Suprapubic skin (tissue), 4 donors: ENCODE measurements around the gene MAP3K8. TPM values are rescaled to one million over a fixed set of nuclear protein-coding genes. Genes with fewer than 3 reads are reported as not detected.

Experiments used
- DNase-seq, 2 donors: peaks; one replicate each; pipeline ENCODE4 v3.0.0-alpha.2; 2019; ENCODE audit warnings: low spot score in 2 of 2
- H3K27ac ChIP-seq: fragments of 200-600 bp; sonication (generic); one replicate; pipeline ENCODE4 v1.5.1; 2019
- H3K27me3 ChIP-seq: fragments of 200-600 bp; sonication (generic); one replicate; pipeline ENCODE4 v1.5.1; 2019
- H3K36me3 ChIP-seq: fragments of 200-600 bp; sonication (generic); one replicate; pipeline ENCODE4 v1.5.1; 2019
- H3K4me1 ChIP-seq: fragments of 200-600 bp; sonication (generic); one replicate; pipeline ENCODE4 v1.5.1; 2019
- H3K4me3 ChIP-seq: fragments of 200-600 bp; sonication (generic); one replicate; pipeline ENCODE4 v1.5.1; 2019; ENCODE audit warnings: mild to moderate bottlenecking
- H3K9me3 ChIP-seq: fragments of 200-600 bp; sonication (generic); one replicate; pipeline ENCODE4 v1.5.1; 2019
- CTCF ChIP-seq, 2 donors: fragments of 200-600 bp in 1 of 2; fragments of 450-650 bp in 1 of 2; sonication (generic) in 1 of 2; IDR thresholded peaks; one replicate each; pipeline ENCODE4 v1.5.1; 2016 to 2019; ENCODE audit warnings: antibody characterized with exemption in 2 of 2, mild to moderate bottlenecking in 1 of 2, moderate library complexity in 1 of 2
- EP300 ChIP-seq: sonication (generic); formaldehyde crosslinking; IDR thresholded peaks from one replicate; pipeline ENCODE4 v1.6.1; 2017; ENCODE audit warnings: antibody characterized with exemption
- POLR2A ChIP-seq, 2 donors: fragments of 450-650 bp; IDR thresholded peaks; one replicate each; pipeline ENCODE4 v1.6.1; 2017; ENCODE audit warnings: antibody characterized with exemption in 2 of 2, mild to moderate bottlenecking in 2 of 2, moderate library complexity in 2 of 2
- POLR2AphosphoS5 ChIP-seq, 3 donors: sonication (generic); formaldehyde crosslinking; IDR thresholded peaks; one replicate each; pipeline ENCODE4 v1.6.1; 2017; ENCODE audit warnings: antibody characterized with exemption in 3 of 3
- WGBS: methylation state at CpG from one replicate; pipeline ENCODE4 v1.1.5; 2018; 5-methylcytosine and 5-hydroxymethylcytosine counted together
- total RNA-seq, 4 donors: library from RNA; depleted of rRNA; stranded (reverse); fragments of >200 nt; gene quantifications; one replicate each; pipeline ENCODE4 v1.1.0, GENCODE V29; 2016

Gene MAP3K8
- 10 to 100 TPM; 21.9 to 56.4 (median 54.2) TPM for total RNA-seq

GRCh38 chr10:30433730-30434272 is at the start of gene MAP3K8:
Gene MAP3K8, plus strand, starts transcription at chr10:30434184. Its CDS starts 4,755 bp downstream, at chr10:30438939.
- no peaks in the 10 kb centered on the region for H3K27me3 ChIP-seq
- H3K9me3 ChIP-seq, result no peaks in the 10 kb centered on the region
- TF ChIP-seq CTCF (IDR thresholded peaks at IDR 0.05) (no peak), POLR2AphosphoS5 (IDR thresholded peaks at IDR 0.05) (peak; percentile 21 to 80 (median 48)), EP300 (no peak), POLR2A (IDR thresholded peaks at IDR 0.05) (peak; percentile 74 to 77)
- peak within 1 kb of the TSS; percentile 100 for H3K27ac ChIP-seq
- H3K4me3 ChIP-seq, result peak within 1 kb of the TSS; percentile 91
- peaks cover under 1% of the 10 kb centered on the region for H3K36me3 ChIP-seq
- peak; percentile 95 for DNase-seq
- H3K4me1 ChIP-seq, result peaks cover 66% of the 10 kb centered on the region
- 0% methylated on average over 19 of the region's 56 CpGs for WGBS

- DNase-seq, result no peak
- 47% methylated on average over 10 of the region's 10 CpGs for WGBS
Measured at GRCh38 chr10:30384701-30385201, 49.2 kb upstream of the MAP3K8 start.

GRCh38 chr10:30386801-30387588 is 47.0 kb upstream of the MAP3K8 start:
- Histone ChIP-seq H3K27ac (no peak overlapping the region), H3K9me3 (no peaks in the 10 kb centered on the region), H3K27me3 (no peaks in the 10 kb centered on the region), H3K36me3 (no peaks in the 10 kb centered on the region), H3K4me3 (no peak overlapping the region), H3K4me1 (no peaks in the 10 kb centered on the region)
- no peak for DNase-seq
- WGBS, result 93% methylated on average over 13 of the region's 13 CpGs
- TF ChIP-seq EP300 (no peak), CTCF (IDR thresholded peaks at IDR 0.05) (no peak), POLR2AphosphoS5 (IDR thresholded peaks at IDR 0.05) (no peak), POLR2A (IDR thresholded peaks at IDR 0.05) (no peak)

More at GRCh38 chr10:30384701-30385201, 49.2 kb upstream of the MAP3K8 start:
- no peaks in the 10 kb centered on the region for H3K27me3 ChIP-seq
- TF ChIP-seq EP300 (no peak), CTCF (IDR thresholded peaks at IDR 0.05) (peak; percentile 11 to 49), POLR2AphosphoS5 (IDR thresholded peaks at IDR 0.05) (no peak), POLR2A (IDR thresholded peaks at IDR 0.05) (no peak)
- H3K4me1 ChIP-seq, result no peaks in the 10 kb centered on the region
- H3K36me3 ChIP-seq, result no peaks in the 10 kb centered on the region
- H3K27ac ChIP-seq, result no peak overlapping the region
- H3K9me3 ChIP-seq, result no peaks in the 10 kb centered on the region
- no peak overlapping the region for H3K4me3 ChIP-seq

GRCh38 chr10:30387646-30388243 is 46.2 kb upstream of the MAP3K8 start:
- H3K9me3 ChIP-seq, result no peaks in the 10 kb centered on the region
- DNase-seq, result no peak
- TF ChIP-seq EP300 (no peak), POLR2AphosphoS5 (IDR thresholded peaks at IDR 0.05) (no peak), CTCF (IDR thresholded peaks at IDR 0.05) (no peak), POLR2A (IDR thresholded peaks at IDR 0.05) (no peak)
- H3K4me3 ChIP-seq, result no peak overlapping the region
- H3K27me3 ChIP-seq, result no peaks in the 10 kb centered on the region
- H3K4me1 ChIP-seq, result peaks cover 5% of the 10 kb centered on the region
- H3K27ac ChIP-seq, result no peak overlapping the region
- H3K36me3 ChIP-seq, result no peaks in the 10 kb centered on the region
- 56% methylated on average over 3 of the region's 3 CpGs for WGBS

GRCh38 chr10:30389543-30389942 is 44.4 kb upstream of the MAP3K8 start:
- Histone ChIP-seq H3K4me1 (peaks cover 6% of the 10 kb centered on the region), H3K4me3 (no peak overlapping the region), H3K9me3 (no peaks in the 10 kb centered on the region), H3K27ac (no peak overlapping the region), H3K36me3 (no peaks in the 10 kb centered on the region), H3K27me3 (no peaks in the 10 kb centered on the region)
- no peak for DNase-seq
- TF ChIP-seq EP300, result no peak
- TF ChIP-seq CTCF (IDR thresholded peaks at IDR 0.05), result no peak
- TF ChIP-seq POLR2AphosphoS5 (IDR thresholded peaks at IDR 0.05), result no peak
- no peak for TF ChIP-seq POLR2A (IDR thresholded peaks at IDR 0.05)
- WGBS, result 20% methylated on average over 1 of the region's 1 CpG
